ENCODE results near the gene KCNK10. TPM values are rescaled to one million over a fixed set of nuclear protein-coding genes. Genes with fewer than 3 reads are reported as not detected.

KCNK10 gene
- total and polyA plus RNA-seq, 2 of the 8 experiments (the other 6 are each of a cell fraction or from before 2014, with no cell fraction given): 0.45 to 0.63 TPM

GRCh38 chr14:88271205-88271604, 51.9 kb downstream of the KCNK10 start (continued):
- TF ChIP-seq RBBP5 (IDR thresholded peaks at IDR 0.05; ENCODE audit: borderline replicate concordance, low read depth, low read length) (no peak), JUN (IDR thresholded peaks at IDR 0.05; ENCODE audit: low read depth, low read length) (no peak)

Data from H1 (cell line).